Head of caudate nucleus (tissue), 42 donors: Measurements from ENCODE around the gene RYR3.

Experiments used
- DNase-seq, 42 donors: peaks; one replicate each; pipeline versions ENCODE4 v3.0.0 to v3.0.0-alpha.2; 2020 to 2021; ENCODE audit warnings: mixed read lengths in 7 of 42
- intact Hi-C: fragments of 100-400 bp; cut with DNase I; formaldehyde crosslinking; loops from one replicate; pipeline ENCODE4 v1.15.0; 2022

The RYR3 gene

GRCh38 chr15:33706173-33706572, 395.4 kb downstream of the RYR3 start:
- no peak for DNase-seq
- intact Hi-C loops, result loop anchor here (10.0 kb wide), 1 partner anchor 311 kb away; no protein-coding TSS in a partner anchor

GRCh38 chr15:33710748-33711147, 400.0 kb downstream of the RYR3 start:
- intact Hi-C loops, result no loop called here
- no peak for DNase-seq

GRCh38 chr15:33716025-33716424, 405.3 kb downstream of the RYR3 start:
- DNase-seq, result no peak
- intact Hi-C loops, result no loop called here

GRCh38 chr15:33720952-33721351, 410.2 kb downstream of the RYR3 start:
- intact Hi-C loops, result no loop called here
- no peak for DNase-seq

- intact Hi-C loops, result no loop called here
- DNase-seq, result no peak
These were observed 411.4 kb downstream of the RYR3 start for GRCh38 chr15:33722005-33722672.

GRCh38 chr15:33722673-33723015, 411.9 kb downstream of the RYR3 start:
- intact Hi-C loops, result no loop called here
- DNase-seq, result no peak

GRCh38 chr15:33724321-33725036, 413.7 kb downstream of the RYR3 start:
- intact Hi-C loops, result no loop called here
- DNase-seq, result no peak

- peak in 4 of 42 donors; percentile 11 to 21 (median 14) for DNase-seq
- intact Hi-C loops, result no loop called here
These were observed 418.9 kb downstream of the RYR3 start for GRCh38 chr15:33729653-33730052.

- no peak for DNase-seq
- intact Hi-C loops, result no loop called here
These were observed 420.0 kb downstream of the RYR3 start for GRCh38 chr15:33730815-33731214.

GRCh38 chr15:33735143-33735542, 424.4 kb downstream of the RYR3 start:
- DNase-seq, result no peak
- intact Hi-C loops, result no loop called here

- intact Hi-C loops, result no loop called here
- DNase-seq, result peak in 21 of 42 donors; percentile 17 to 70 (median 38)
These were observed 425.0 kb downstream of the RYR3 start for GRCh38 chr15:33735637-33736247.

- peak in 29 of 42 donors; percentile 24 to 84 (median 53) for DNase-seq
- intact Hi-C loops, result no loop called here
These were observed 427.2 kb downstream of the RYR3 start for GRCh38 chr15:33737687-33738601.

GRCh38 chr15:33738941-33739664, 428.3 kb downstream of the RYR3 start:
- DNase-seq, result no peak
- intact Hi-C loops, result no loop called here

GRCh38 chr15:33742306-33742705, 431.5 kb downstream of the RYR3 start:
- DNase-seq, result no peak
- intact Hi-C loops, result no loop called here

- intact Hi-C loops, result no loop called here
- peak in 1 of 42 donors; percentile 59 for DNase-seq
These were observed 432.0 kb downstream of the RYR3 start for GRCh38 chr15:33742800-33743199.

GRCh38 chr15:33746203-33746602, 435.4 kb downstream of the RYR3 start:
- peak in 10 of 42 donors; percentile 15 to 57 (median 30) for DNase-seq
- intact Hi-C loops, result no loop called here

- intact Hi-C loops, result no loop called here
- DNase-seq, result no peak
These were observed 442.2 kb downstream of the RYR3 start for GRCh38 chr15:33753012-33753411.

GRCh38 chr15:33754242-33754641, 443.5 kb downstream of the RYR3 start:
- peak in 1 of 42 donors; percentile 19 for DNase-seq
- intact Hi-C loops, result no loop called here

- DNase-seq, result no peak
- intact Hi-C loops, result no loop called here
These were observed 446.2 kb downstream of the RYR3 start for GRCh38 chr15:33756961-33757360.
